Esophagus squamous epithelium (tissue), 5 donors: Measurements from ENCODE around the gene GDF11. TPM values are rescaled to one million over a fixed set of nuclear protein-coding genes. Genes with fewer than 3 reads are reported as not detected.

Experiments used
- DNase-seq: peaks from one replicate; lab custom pipeline; 2025; lab: John Stamatoyannopoulos, UW
- H3K27ac ChIP-seq, 4 donors: fragments of 200-600 bp; sonication (generic); one replicate each; pipeline ENCODE4 v1.5.1; 2016 to 2019; ENCODE audit warnings: mild to moderate bottlenecking in 1 of 4
- H3K27me3 ChIP-seq, 4 donors: fragments of 200-600 bp; sonication (generic); 1 replicate in 3 of 4; 2 replicates in 1 of 4; pipeline versions ENCODE4 v1.5.1 to v1.6.0; 2017 to 2021; ENCODE audit warnings: antibody characterized with exemption in 1 of 4
- H3K36me3 ChIP-seq, 3 donors: fragments of 200-600 bp; sonication (generic); one replicate each; pipeline ENCODE4 v1.5.1; 2016 to 2019
- H3K4me1 ChIP-seq, 3 donors: fragments of 200-600 bp; sonication (generic); one replicate each; pipeline ENCODE4 v1.5.1; 2017 to 2019
- H3K4me3 ChIP-seq, 4 donors: fragments of 200-600 bp; sonication (generic); 1 replicate in 3 of 4; 2 replicates in 1 of 4; pipeline ENCODE4 v1.5.1; 2016 to 2019; ENCODE audit warnings: mild to moderate bottlenecking in 2 of 4, moderate library complexity in 1 of 4
- H3K9me3 ChIP-seq, 3 donors: fragments of 200-600 bp; sonication (generic); one replicate each; pipeline ENCODE4 v1.5.1; 2016 to 2019
- POLR2A ChIP-seq, 4 donors: fragments of 450-650 bp; IDR thresholded peaks; one replicate each; pipeline ENCODE4 v1.6.1; 2017; ENCODE audit warnings: antibody characterized with exemption in 4 of 4, mild to moderate bottlenecking in 4 of 4, moderate library complexity in 3 of 4
- WGBS, 2 donors: methylation state at CpG; one replicate each; pipeline ENCODE4 v1.1.5; 2018; 5-methylcytosine and 5-hydroxymethylcytosine counted together
- intact Hi-C: fragments of 100-400 bp; cut with DNase I; formaldehyde crosslinking; loops from one replicate; pipeline ENCODE4 v1.15.0; 2022
- total RNA-seq, 4 donors: library from RNA; depleted of rRNA; stranded (reverse); fragments of >200 nt; gene quantifications; one replicate each; pipeline ENCODE4 v1.1.0, GENCODE V29; 2016
- TF ChIP-seq, protein P1 (sequence below), 6 experiments: fragments of 450-650 bp in 4 of 6; fragments of 200-600 bp in 2 of 6; sonication (generic) in 2 of 6; IDR thresholded peaks; one replicate each; pipeline ENCODE4 v1.5.1; 2016 to 2019; ENCODE audit warnings: antibody characterized with exemption in 6 of 6, mild to moderate bottlenecking in 4 of 6, moderate library complexity in 4 of 6
- donor health status: DM: yes; HTN: yes; CAD: no.

The GDF11 gene
- total RNA-seq, 4 donors from 2014 or later, result 0.19 to 1.9 (median 1.5) TPM

- intact Hi-C loops, result no loop called here
- Histone ChIP-seq H3K4me3 (peak overlapping the region; percentile 75 to 94 (median 85)), H3K9me3 (no peaks in the 10 kb centered on the region), H3K27ac (peak overlapping the region; percentile 94 to 100 (median 96)), H3K27me3 (no peaks in the 10 kb centered on the region), H3K4me1 (peaks cover 33 to 89% (median 54%) of the 10 kb centered on the region in 3 donors), H3K36me3 (peaks cover 9 to 44% (median 23%) of the 10 kb centered on the region in 3 donors)
- no peak for DNase-seq
- TF ChIP-seq, protein P1, sequence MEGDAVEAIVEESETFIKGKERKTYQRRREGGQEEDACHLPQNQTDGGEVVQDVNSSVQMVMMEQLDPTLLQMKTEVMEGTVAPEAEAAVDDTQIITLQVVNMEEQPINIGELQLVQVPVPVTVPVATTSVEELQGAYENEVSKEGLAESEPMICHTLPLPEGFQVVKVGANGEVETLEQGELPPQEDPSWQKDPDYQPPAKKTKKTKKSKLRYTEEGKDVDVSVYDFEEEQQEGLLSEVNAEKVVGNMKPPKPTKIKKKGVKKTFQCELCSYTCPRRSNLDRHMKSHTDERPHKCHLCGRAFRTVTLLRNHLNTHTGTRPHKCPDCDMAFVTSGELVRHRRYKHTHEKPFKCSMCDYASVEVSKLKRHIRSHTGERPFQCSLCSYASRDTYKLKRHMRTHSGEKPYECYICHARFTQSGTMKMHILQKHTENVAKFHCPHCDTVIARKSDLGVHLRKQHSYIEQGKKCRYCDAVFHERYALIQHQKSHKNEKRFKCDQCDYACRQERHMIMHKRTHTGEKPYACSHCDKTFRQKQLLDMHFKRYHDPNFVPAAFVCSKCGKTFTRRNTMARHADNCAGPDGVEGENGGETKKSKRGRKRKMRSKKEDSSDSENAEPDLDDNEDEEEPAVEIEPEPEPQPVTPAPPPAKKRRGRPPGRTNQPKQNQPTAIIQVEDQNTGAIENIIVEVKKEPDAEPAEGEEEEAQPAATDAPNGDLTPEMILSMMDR (IDR thresholded peaks at IDR 0.05), result no peak
- WGBS, 2 donors, result 13 to 22% methylated on average over 7 to 9 of the region's 9 CpGs
These were observed 15.2 kb upstream of the GDF11 start for GRCh38 chr12:55727643-55728185.

- Histone ChIP-seq H3K27ac (peak overlapping the region; percentile 94 to 100 (median 96)), H3K36me3 (peaks cover 9 to 39% (median 23%) of the 10 kb centered on the region in 3 donors), H3K9me3 (no peaks in the 10 kb centered on the region), H3K27me3 (no peaks in the 10 kb centered on the region), H3K4me3 (peak overlapping the region; percentile 75 to 94 (median 85)), H3K4me1 (peaks cover 33 to 89% (median 48%) of the 10 kb centered on the region in 3 donors)
- 0% methylated on average over 3 to 13 of the region's 61 CpGs for WGBS, 2 donors
- TF ChIP-seq, protein P1 (IDR thresholded peaks at IDR 0.05), result no peak
- no peak for TF ChIP-seq POLR2A (IDR thresholded peaks at IDR 0.05)
- intact Hi-C loops, result no loop called here
- no peak for DNase-seq
These were observed 14.6 kb upstream of the GDF11 start for GRCh38 chr12:55728186-55728938.

DNA sequence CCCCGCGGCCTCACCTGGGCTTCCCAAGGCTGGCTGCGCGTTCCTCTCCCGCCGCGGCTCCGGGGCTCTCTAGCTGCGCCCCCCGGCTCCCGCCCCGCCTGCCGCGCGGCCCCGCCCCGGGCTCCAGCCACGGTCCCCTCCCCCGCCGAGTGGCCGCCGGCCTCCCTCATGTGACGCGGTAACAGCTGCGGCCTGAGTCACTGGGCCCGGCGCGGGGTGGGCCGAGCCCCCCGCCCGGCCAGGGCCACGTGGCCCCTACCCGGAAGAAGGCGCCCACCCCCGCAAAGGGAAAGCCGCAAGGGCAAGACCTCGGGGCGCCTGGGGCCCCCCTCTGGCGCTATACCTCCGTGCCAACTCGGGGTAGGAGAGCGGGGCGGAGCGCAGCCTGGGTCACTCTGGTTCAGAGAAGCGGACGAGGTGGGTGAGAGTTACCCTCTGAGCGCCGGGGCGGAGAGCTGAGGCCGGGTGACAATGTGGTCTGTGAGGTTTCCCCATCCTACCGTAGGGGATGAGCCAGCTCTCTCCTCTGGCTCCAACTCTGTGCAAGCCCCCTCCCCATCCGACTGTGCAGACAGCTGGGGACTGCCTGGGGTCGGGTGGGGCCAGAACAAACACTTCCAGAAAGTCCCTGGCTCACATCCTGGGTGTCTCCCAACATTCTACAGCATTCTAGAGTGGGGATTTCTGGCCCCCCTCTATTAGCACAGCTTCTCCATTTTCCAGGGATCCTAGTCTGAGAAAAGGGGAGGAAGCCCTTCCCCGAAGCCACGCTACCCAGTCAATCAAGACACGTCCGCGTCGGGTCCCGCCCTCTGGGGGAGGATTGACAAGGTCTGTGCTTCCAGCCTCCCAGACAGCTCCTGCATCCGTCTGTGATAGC, 13.7 kb upstream of the GDF11 start, which contains the start of gene CD63:
Gene CD63 (minus strand): TSS at position 71 of the 880 bp plus-strand sequence. CDS start 668 bp downstream, outside the sequence.
- no peaks in the 10 kb centered on the region for H3K9me3 ChIP-seq
- H3K4me1 ChIP-seq, result peaks cover 27 to 84% (median 39%) of the 10 kb centered on the region in 3 donors
- no peaks in the 10 kb centered on the region for H3K27me3 ChIP-seq
- 0% methylated on average over 3 to 10 of the region's 61 CpGs for WGBS, 2 donors
- H3K36me3 ChIP-seq, result peaks cover 4 to 32% (median 18%) of the 10 kb centered on the region in 3 donors
- TF ChIP-seq, protein P1 (IDR thresholded peaks at IDR 0.05), result no peak
- peak in 2 of 4 donors; percentile 86 to 92 for TF ChIP-seq POLR2A (IDR thresholded peaks at IDR 0.05)
- DNase-seq, result peak; percentile 68
- H3K27ac ChIP-seq, result peak within 1 kb of the TSS; percentile 94 to 100 (median 96)
- peak within 1 kb of the TSS; percentile 75 to 94 (median 85) for H3K4me3 ChIP-seq
- intact Hi-C loops, result no loop called here

DNA sequence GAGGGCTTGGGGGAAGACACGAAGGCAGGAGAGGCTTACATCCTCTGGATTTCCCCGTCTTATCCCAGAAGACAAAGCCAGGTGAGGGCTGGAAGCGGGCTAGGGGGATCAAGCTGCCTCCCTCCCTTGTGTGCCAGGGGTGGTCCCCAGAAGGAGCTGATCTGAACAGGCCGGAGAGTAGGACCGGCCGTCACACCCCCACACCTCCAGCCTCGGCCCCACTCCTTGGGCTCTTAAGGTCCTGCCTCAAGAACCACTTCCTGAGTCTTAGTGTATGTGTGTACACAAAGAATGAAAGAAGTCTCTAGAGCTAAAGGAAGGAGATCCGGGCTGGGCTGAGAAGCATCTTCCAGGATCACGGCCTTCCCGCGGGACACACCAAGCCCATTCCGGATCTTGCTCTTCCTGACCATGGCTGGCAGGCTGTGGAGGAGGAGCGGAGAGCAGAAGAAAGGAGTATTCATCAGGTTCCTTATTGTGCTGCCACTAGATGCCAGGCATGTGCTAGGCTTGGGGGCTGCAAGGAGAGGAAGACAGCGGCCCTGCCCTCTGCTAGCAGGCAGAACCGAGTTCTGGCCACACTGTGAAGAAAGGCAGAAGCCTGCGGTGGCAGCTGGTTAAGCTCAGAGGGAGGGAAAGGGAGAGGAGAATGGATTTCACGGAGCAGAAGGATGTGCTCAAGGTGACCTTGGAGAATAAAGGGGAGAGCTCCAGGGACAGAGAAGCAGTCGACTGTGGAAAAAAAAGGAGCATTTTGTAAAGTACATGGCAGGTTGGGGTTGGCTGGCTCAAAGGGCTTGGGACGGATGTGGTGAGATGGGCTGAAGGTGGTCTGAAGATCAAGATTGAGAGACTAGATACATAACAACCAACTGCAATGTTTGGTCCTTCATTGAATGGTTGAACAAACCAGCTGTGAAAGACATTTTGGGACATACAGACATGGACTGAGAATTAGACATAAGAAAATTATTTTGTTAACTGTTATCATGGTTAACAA, 12.8 kb upstream of the GDF11 start:
- DNase-seq, result no peak
- WGBS, 2 donors, result 4 to 7% methylated on average over 13 to 15 of the region's 19 CpGs
- intact Hi-C loops, result no loop called here

More for the DNA sequence above, 12.8 kb upstream of the GDF11 start:
- H3K27me3 ChIP-seq, result no peaks in the 10 kb centered on the region
- H3K36me3 ChIP-seq, result peaks cover 0 to 23% (median 10%) of the 10 kb centered on the region in 3 donors
- H3K9me3 ChIP-seq, result no peaks in the 10 kb centered on the region
- peaks cover 22 to 75% (median 31%) of the 10 kb centered on the region in 3 donors for H3K4me1 ChIP-seq
- TF ChIP-seq, protein P1 (IDR thresholded peaks at IDR 0.05), result no peak
- TF ChIP-seq POLR2A (IDR thresholded peaks at IDR 0.05), result peak in 1 of 4 donors; percentile 28
- peak overlapping the region; percentile 75 to 94 (median 85) for H3K4me3 ChIP-seq
- H3K27ac ChIP-seq, result peak overlapping the region; percentile 94 to 100 (median 96)
